Smooth muscle cell (in vitro differentiated cells): Measurements from ENCODE around the gene BEGAIN. TPM values are rescaled to one million over a fixed set of nuclear protein-coding genes. Genes with fewer than 3 reads are reported as not detected.
A peak's percentile ranks its signal among the peaks of the same experiment; 100 is the strongest.

ENCODE experiments used
- DNase-seq: peaks from one replicate; lab custom pipeline; 2025; ENCODE audit not compliant: unreplicated experiment; lab: John Stamatoyannopoulos, UW
- H2AFZ ChIP-seq: fragments of 200-600 bp; sonication (generic); 2 replicates; pipeline ENCODE4 v1.6.0; 2016; ENCODE audit warnings: antibody characterized with exemption, low read depth, mild to moderate bottlenecking
- H3F3A ChIP-seq: fragments of 200-600 bp; sonication (generic); 2 replicates; pipeline ENCODE4 v1.6.0; 2017; ENCODE audit warnings: antibody characterized with exemption, low read depth
- H3K27ac ChIP-seq: fragments of 200-600 bp; sonication (generic); 2 replicates; pipeline ENCODE4 v1.5.1; 2016; ENCODE audit warnings: low read depth, mild to moderate bottlenecking
- H3K27me3 ChIP-seq: fragments of 200-600 bp; sonication (generic); 2 replicates; pipeline ENCODE4 v1.6.1; 2016; ENCODE audit warnings: low read depth, mild to moderate bottlenecking
- H3K36me3 ChIP-seq: fragments of 200-600 bp; sonication (generic); 2 replicates; pipeline ENCODE4 v1.5.1; 2016; ENCODE audit warnings: low read depth
- H3K4me1 ChIP-seq: fragments of 200-600 bp; sonication (generic); 2 replicates; pipeline ENCODE4 v1.5.1; 2016; ENCODE audit warnings: low read depth
- H3K4me2 ChIP-seq: fragments of 200-600 bp; sonication (generic); 2 replicates; pipeline ENCODE4 v1.6.0; 2016; ENCODE audit warnings: mild to moderate bottlenecking
- H3K4me3 ChIP-seq: fragments of 200-600 bp; sonication (generic); 2 replicates; pipeline ENCODE4 v1.5.1; 2016; ENCODE audit warnings: mild to moderate bottlenecking
- H3K79me2 ChIP-seq: fragments of 200-600 bp; sonication (generic); 2 replicates; pipeline ENCODE4 v1.6.0; 2016; ENCODE audit warnings: low read depth, mild to moderate bottlenecking
- H3K9ac ChIP-seq: fragments of 200-600 bp; sonication (generic); 2 replicates; pipeline ENCODE4 v1.6.0; 2016; ENCODE audit warnings: low read depth
- H3K9me3 ChIP-seq: fragments of 200-600 bp; sonication (generic); replicated peaks from 2 replicates; pipeline ENCODE4 v1.5.1; 2016; ENCODE audit warnings: low read depth
- H4K20me1 ChIP-seq: fragments of 200-600 bp; sonication (generic); 2 replicates; pipeline ENCODE4 v1.6.0; 2016; ENCODE audit warnings: low read depth
- WGBS: methylation state at CpG from one replicate; pipeline ENCODE4 v1.1.7; 2016; ENCODE audit warnings: low lambda C conversion rate; 5-methylcytosine and 5-hydroxymethylcytosine counted together
- polyA plus RNA-seq: library from polyadenylated mRNA; unstranded; fragments of >200 nt; fragmentation: Nextera tagmentation; extraction: Ambion mirVana; gene quantifications from 2 replicates; pipeline ENCODE4 v1.2.1, GENCODE V29; 2016
- total RNA-seq: library from RNA; depleted of rRNA; stranded (reverse); fragments of >200 nt; gene quantifications from 2 replicates; pipeline ENCODE4 v1.2.3, GENCODE V29; 2014
- TF ChIP-seq, protein P1 (sequence below): fragments of 200-600 bp; sonication (generic); IDR thresholded peaks from 2 replicates; pipeline ENCODE4 v1.5.1; 2017; ENCODE audit warnings: borderline replicate concordance, mild to moderate bottlenecking, antibody characterized with exemption; ENCODE audit not compliant: insufficient read depth, poor library complexity, severe bottlenecking

BEGAIN gene
- total and polyA plus RNA-seq, 2 experiments from 2014 or later = 4.7 to 11.7 TPM

DNA sequence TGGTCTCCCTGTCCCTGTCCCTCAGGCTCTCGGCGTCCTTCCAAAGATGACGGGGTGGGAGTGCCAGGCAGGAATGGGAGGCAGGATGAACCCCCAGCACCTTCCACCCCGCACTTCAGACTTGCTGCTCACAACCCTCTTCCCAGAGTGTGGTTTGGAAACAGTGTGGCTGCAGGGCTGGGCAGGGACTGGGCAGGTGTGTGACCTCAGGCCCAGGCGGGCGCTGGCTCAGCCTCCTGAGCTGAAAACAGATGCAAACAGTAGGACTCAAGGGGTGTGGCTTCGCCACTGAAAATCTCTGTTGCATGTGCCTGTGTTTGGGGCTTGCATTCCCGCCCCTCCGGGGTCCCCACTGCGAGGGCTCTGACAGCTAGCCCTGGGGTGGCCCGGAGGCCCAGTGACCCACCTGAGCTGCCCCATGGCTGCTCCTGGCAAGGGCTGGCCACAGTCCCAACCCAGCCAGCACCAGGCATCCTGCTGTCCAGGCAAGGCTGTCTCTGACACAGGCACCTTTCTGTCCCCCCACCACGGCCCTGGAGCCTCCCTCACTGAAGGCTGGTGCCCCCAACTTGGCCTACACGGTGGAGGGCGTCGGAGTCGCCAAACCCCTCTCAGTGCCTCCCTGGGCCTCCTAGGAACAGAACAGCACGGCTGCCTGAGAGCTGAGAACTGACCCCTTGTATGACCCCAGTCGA, 46.1 kb downstream of the BEGAIN start:
- Histone ChIP-seq H3K9me3 (no peaks in the 10 kb centered on the region), H3F3A (no peaks in the 10 kb centered on the region), H3K27me3 (no peaks in the 10 kb centered on the region), H2AFZ (no peak overlapping the region), H3K4me3 (no peak overlapping the region), H3K4me2 (no peak overlapping the region), H3K9ac (no peak overlapping the region), H4K20me1 (no peaks in the 10 kb centered on the region), H3K4me1 (no peaks in the 10 kb centered on the region), H3K27ac (no peak overlapping the region), H3K79me2 (no peaks in the 10 kb centered on the region), H3K36me3 (no peaks in the 10 kb centered on the region)
- DNase-seq = no peak
- TF ChIP-seq, protein P1, sequence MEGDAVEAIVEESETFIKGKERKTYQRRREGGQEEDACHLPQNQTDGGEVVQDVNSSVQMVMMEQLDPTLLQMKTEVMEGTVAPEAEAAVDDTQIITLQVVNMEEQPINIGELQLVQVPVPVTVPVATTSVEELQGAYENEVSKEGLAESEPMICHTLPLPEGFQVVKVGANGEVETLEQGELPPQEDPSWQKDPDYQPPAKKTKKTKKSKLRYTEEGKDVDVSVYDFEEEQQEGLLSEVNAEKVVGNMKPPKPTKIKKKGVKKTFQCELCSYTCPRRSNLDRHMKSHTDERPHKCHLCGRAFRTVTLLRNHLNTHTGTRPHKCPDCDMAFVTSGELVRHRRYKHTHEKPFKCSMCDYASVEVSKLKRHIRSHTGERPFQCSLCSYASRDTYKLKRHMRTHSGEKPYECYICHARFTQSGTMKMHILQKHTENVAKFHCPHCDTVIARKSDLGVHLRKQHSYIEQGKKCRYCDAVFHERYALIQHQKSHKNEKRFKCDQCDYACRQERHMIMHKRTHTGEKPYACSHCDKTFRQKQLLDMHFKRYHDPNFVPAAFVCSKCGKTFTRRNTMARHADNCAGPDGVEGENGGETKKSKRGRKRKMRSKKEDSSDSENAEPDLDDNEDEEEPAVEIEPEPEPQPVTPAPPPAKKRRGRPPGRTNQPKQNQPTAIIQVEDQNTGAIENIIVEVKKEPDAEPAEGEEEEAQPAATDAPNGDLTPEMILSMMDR = no peak
- WGBS = 96% methylated on average over 18 of the region's 18 CpGs

DNA sequence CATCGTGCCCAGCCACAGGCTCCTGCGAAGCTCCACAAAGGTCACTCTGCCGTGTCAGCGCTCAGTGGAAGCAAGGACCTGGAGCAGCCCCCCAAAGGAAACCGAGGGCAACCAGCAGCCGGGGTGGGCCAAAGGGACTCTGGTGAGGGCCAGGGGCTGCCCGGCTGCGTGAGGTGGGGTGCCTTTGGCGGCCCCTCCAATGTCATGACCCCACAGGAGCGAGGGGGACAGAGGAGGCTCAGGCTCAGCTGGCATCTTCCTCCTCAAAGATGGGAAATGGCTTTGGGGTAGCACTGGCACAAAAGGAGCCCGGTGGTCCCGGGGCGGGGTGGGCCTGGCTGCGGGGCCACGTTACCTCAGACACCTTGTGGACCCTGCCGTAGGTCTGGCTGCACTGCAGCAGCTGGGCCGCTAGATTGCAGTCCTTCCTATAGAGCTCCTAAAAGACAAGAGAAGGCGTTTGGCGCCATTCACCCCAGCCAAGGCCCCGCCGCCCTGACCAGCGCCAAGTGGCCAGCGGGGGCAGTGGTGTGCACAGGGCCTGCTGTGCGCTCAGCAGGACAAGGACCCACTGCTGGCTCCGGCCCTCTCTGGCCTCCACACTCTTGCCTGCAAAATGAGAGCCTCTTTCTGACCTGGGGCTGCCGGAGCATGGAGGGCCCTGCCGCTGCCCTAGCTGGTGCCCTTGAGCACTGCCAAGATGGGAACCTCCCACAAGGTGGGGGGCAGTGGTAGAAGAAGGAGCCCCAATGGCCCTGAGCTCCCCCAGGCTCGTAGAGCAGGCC, 46.9 kb downstream of the BEGAIN start:
- Histone ChIP-seq H3K27me3 (no peaks in the 10 kb centered on the region), H3K79me2 (no peaks in the 10 kb centered on the region), H3K27ac (no peak overlapping the region), H3K36me3 (no peaks in the 10 kb centered on the region), H3K9me3 (no peaks in the 10 kb centered on the region), H3K9ac (no peak overlapping the region), H3K4me3 (no peak overlapping the region), H2AFZ (no peak overlapping the region), H4K20me1 (no peaks in the 10 kb centered on the region), H3K4me1 (no peaks in the 10 kb centered on the region), H3F3A (no peaks in the 10 kb centered on the region), H3K4me2 (no peak overlapping the region)
- WGBS = 86% methylated on average over 28 of the region's 28 CpGs
- DNase-seq = no peak
- TF ChIP-seq, protein P1 = peak; percentile 17

DNA sequence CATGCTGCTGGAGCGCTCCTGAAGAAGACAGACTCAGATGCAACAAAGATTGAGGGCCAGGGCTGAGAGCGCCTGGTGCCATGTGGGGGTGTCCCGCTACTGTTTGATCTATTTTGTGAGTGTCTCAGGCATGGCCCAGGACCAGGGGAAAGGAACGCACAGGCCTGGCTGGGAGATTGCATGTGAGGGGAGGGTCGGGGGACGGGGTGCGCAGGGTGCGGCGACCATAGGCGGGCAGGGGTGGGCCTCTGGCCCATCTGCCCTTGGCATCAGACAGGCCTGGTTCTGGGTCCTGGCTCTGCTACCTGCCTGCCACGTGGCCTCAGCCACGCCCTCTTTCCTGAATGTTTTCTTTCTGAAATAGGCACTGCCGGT, 47.5 kb downstream of the BEGAIN start:
- Histone ChIP-seq H3K27ac (no peak overlapping the region), H4K20me1 (no peaks in the 10 kb centered on the region), H3K9me3 (no peaks in the 10 kb centered on the region), H3K27me3 (no peaks in the 10 kb centered on the region), H3K4me2 (no peak overlapping the region), H3K36me3 (no peaks in the 10 kb centered on the region), H3K4me3 (no peak overlapping the region), H3K9ac (no peak overlapping the region), H3K4me1 (peaks cover 2% of the 10 kb centered on the region), H3F3A (no peaks in the 10 kb centered on the region), H2AFZ (no peak overlapping the region), H3K79me2 (no peaks in the 10 kb centered on the region)
- TF ChIP-seq, protein P1 = no peak
- no peak for DNase-seq
- WGBS = 96% methylated on average over 13 of the region's 13 CpGs
